Activated CD4-positive, CD25-positive, alpha-beta regulatory T cell (primary cell): ENCODE data around the gene SFRP5.

Source experiments
- DNase-seq, 4 experiments: peaks; one replicate each; lab custom pipeline; 2025; lab: John Stamatoyannopoulos, UW

SFRP5 gene

DNA sequence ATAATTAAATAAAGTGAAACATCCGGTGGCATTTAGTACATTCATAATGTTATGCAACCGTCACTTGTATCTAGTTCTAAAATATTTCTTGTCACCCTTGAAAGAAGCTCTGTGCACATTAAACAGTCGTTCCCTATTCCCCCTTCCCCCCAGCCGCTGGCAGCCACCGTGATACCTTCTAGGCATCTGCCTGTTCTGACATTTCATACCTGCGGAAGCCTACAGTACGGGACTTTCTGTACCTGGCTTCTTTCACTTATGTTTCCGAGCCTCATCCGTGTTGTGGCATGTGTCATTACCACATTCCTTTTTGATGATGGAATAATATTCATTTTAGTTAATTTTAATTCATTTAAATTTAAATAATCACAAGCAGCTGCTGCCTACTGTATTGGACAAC, 13.9 kb upstream of the SFRP5 start:
- no peak for DNase-seq

DNA sequence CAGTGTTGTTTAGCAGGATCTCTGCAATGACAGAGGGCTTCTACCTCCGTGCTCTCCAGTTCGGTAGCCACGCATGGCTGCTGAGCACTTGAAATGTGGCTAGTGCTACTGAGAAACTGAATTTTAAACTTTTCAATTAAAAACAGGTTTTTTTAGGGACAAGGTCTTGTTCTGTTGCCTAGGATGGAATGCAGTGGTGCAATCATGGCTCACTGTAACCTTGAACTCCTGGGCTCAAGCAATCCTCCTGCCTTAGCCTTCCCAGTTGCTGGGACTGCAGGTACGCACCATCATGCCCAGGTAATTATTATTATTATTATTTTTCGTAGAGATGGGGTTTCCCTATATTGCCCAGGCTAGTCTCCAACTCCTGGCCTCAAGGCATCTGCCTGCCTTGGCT, 13.4 kb upstream of the SFRP5 start:
- DNase-seq = no peak

DNA sequence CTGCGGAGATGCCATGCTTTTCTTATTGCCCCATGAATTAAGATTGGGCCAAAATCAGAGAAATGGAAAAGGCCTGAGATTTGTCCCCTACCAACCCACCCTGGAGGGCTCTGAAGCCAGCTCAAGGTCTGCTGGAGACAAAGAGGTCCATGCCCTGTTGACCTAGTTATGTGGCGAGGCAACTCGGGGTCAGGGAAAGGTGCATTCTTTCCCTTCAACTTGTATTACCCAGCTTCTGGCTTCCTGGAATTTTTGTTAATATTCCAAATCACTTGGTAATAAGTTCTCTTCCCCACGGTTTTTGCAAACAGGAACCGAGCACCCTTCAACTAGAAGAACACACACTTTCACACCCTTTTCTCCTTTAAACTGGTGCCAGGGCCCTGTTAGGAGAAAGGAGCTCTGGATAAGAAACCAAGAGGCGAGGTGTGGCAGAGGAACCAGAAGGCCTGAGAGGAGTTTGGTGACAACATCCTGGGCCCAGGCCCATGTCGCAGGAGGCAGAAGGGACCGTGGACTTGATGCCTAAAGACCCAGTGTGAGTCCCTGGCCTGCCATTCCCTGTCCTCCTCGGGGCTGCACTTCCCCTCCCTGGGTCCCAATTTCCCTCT, 12.5 kb upstream of the SFRP5 start:
- no peak for DNase-seq

DNA sequence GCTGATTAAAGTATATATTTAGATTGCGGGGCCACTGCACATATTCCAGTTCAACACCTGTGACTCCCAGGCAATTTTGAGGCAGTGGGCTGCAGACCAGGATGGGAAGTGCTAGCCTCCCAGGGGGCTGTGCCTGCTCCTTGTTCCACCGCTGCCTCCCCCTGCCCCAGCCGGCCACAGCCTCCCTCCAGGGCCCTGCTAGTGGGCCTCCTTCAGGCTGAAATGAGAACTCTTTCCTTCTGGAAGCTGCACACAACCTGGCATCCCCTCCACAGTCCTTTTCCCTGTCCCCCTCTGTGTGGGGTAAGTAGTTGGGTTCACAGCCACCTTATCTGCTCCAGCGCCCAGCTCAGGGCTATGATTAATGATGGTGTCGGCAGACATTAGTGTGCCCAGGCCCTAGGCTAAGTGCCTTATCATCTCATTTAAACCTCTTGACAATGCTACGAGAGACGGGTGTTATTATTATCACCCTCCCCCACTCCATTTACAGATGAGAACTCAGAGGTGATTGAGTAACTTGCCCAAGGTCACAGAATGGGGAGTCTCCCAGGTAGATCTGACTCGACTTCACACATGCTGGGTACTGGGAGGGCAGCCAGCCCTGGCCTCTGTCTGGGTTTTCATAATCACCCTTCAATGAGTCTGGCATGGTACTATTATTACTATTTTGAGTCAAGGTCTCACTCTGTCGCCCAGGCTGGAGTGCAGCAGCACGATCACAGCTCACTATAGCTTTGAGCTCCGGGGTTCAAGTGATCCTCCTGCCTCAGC, 10.8 kb upstream of the SFRP5 start:
- DNase-seq = no peak

DNA sequence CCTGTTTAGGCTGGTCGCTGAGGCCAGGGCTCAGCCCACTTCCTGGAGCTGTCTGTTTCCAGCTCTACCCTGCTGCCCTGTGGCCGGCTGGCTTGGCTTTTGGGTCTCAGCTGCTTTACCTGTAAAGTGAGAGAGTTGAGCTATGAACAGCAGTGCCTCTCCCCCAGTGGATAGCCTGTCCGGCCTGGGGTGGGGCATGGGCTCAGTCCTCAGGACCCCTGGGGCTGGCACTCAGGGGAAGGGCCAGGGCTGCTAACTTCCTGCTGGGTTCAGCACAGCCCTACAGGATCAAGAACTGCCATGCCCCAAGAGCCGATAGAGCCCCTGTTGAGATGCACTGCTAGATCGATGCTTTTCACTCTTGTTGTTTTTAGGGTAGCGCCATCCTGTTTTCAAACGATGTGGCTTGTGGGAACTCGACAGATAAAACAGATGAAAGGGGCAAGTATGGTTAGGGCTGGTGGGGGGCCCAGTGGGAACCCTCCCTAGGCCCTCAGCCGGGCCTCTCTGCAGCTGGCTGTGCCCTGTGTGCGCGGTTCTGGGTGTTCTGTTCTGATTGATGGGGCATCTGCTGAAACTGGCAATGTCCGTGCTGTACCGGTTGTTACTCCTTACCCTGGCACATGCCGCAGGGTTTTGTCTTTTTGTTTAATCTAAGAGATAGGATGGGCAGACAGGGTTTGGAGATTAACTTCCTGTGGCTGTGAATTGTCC, 10.0 kb upstream of the SFRP5 start:
- no peak for DNase-seq

DNA sequence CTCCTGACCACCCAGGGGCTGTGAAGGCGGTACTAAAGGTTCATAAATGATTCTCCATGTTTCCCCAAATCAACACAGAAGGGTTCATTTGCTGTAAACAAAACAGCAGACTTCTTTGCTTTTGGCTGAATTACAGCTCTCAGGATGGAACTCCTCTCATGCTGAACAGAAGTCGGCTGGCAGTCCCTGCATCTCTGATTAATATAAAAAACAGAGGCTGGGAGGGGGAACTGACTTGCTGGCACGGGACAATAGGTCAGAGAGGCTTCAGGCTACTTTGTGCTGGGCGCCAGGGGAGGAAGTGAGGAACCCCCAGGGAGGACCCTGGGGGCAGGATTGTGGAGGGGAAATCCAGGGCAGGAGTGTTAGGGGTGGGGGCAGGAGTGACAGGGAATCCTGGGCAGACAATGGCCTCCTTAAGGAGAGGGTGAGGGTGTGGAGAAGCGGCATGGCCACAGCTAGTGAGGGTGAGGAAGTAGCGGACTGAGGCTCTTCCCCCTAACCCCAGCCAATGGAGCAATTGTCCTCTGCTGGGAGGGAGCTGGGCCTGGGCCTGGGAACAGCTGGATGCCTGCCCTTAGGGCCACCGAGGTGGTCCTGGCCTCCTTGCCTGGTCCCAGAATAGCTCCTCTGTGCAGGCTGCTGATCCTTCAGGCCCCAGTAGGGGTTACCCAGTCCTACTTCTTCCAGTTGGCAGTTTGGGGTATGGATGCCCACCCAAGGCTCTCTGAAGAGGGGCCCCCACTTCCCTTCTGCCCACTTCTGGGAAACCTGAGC, 9.2 kb upstream of the SFRP5 start:
- DNase-seq = no peak

DNA sequence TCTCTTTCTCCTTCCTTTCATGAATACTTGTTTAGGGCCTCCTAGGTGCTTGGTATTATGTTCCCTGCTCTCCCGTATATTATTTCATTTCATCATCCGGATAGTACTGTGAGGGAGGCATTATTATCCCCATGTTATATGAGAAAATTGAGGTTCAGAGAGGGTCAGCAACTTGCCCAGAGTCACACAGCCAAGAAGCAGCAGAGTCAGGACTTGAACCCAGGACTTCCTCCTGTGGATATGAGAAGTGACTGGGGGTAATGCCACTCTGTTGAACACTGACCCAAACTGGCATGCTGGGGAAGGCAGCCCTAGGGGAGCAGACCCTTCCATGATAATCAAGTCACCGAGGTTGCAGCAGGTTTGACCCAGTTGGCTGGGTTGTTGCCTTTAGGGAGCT, 8.2 kb upstream of the SFRP5 start:
- DNase-seq = no peak

DNA sequence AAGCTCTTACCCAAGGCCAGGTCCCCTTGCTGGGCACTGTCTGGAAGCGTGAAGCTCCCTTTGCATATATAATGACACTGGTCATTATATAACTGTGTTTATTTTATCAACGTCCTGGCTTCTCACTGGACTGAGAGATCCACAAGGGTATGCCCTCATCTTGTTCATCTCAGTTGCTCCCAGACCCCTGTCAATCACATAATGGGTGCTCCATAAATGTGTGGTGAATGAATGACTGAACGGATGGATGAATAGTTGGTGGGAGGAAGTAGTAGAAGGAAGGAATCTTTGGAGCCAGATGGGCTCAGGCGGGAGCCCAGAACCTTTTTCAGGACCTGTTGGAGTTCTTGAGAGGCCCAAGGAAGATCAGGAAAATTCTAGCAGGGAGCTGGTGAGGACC, 7.7 kb upstream of the SFRP5 start:
- no peak for DNase-seq

DNA sequence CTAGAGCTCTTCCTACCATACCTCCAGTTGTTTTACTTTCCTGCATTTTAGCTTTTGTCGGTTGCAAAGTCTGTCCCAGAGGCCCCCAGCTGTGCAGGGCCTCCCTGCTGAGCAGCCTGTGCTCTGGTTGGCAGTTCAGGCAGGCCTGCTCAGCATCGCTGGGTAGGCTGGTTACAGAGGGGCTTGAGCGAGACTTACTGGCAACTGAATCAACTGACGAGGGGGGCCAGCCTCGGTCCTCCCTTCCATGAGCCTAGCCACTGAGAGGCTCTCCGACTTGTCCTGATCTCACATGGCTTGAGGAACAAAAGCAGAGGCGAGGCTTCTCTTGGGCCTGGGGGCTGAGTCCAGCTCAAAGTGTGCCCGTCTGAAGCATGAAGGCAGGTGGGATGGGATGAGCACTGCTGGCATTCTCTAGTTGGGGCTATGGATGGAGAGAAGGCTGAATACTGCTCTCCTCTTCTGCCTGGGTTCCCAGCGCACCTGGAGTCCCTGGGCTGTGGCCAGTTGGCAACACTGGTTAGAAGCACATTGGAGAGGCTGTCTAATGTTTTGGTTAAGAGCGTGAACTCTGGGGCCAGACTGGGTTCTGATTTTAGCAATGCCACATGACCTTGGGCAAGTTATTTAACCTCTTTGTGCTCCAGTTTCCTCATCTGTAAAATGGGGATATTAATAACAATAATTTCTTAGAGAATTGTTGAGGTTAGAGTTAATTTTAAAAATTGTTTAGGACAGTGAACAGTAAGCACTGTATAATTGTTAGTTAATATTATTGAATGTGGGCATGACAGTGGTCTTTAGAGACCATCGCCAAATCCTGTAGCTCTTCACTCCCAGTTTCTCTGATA, 6.9 kb upstream of the SFRP5 start:
- DNase-seq = no peak

DNA sequence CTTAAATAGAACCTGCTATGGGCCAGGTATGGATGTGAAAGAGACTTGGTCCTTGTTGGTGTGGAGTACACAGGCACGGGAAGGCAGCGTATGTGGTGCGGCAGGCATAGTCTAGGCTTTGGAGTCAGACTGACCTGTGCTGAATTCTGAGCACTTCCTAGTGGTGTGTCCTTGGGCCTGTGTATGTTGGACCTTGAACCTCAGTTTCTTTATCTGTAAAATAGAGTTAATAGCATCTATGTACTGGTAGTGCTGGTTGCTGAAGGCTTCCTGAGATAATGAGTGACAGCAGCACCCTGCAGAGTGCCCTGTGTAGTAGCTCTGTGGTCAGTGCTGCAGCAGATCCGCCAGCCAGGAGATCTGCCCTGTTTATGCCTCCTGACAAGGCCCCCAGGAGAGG, 5.3 kb upstream of the SFRP5 start:
- DNase-seq = no peak

DNA sequence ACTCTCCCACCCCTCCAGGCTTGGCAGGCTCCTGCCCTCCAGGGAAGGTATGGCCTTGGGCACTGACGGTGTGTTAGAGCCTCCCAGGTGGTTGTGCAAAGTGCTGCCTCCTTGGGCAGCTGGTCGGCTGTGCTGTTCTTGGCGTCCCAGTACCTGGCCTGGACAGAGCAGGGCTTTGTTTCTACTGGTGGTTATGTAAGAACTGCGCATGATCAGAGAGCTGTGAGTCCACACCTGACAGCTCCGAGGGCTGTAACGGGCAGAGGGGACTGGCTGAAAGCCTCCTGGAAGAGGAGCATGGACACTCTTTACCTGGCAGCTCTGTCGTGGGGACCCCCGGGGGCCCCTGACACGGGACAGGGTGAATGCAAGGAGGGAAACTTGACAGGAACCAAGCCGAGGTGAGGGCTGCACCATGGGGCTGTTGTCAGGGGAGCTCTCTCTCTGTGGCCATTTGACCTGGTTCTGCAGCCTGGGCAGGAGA, 3.1 kb upstream of the SFRP5 start:
- DNase-seq = no peak

DNA sequence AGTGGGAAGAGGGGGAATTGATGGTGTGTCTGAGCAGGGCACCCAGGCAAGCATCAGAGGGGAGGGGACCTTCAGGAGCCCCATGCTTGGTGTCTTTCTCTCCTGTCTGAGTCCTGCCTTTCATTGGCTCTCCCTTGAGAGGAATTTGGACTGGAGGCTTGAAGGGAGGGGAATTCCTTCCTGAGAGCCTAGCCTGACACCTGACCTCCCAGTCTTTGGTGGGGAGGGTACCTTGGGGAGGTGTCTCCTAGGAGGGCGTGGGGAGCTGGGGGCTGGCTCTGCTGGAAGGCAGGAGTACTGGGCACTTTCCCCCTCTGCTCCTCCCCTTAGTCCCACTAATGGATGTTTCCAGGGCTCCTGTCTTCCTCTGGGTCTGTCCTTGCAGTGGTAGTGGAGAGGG, 1.3 kb upstream of the SFRP5 start:
- DNase-seq = no peak

DNA sequence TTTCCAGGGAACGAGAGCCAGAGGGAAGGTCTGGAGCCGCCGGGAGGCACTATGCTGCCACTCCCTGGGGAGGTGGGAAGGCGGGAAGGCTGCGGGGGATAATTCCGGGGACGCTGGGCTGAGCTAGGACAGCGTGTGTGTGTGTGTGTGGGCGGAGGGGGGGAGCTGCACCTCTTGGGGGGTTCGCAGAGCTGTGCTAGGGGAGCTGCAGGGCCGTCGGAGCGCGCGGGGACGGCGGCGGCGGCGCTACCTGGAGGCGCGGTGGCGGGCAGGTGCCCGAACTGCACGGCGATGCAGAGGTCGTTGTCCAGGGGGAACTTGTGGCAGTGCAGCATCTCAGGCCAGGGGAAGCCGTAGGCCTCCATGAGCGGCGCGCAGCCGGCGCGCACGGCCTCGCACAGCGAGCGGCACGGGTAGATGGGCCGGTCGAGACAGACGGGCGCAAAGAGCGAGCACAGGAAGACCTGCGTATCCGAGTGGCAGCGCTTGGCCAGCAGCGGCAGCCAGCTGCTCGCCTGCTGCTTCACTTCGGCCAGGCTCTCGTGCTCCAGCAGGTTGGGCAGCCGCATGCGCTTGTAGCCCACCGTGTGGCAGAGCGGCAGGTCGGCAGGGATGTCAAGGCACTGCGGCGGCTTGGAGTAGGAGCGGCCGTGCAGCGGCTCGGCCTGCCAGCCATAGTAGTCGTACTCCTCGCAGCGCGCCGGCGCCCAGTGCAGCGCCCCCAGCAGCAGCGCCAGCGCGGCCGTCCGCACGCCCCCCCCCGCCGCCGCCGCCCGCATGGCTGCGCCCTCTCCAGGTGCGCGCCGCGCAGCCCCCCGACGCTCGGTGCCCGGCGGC, 526 bp downstream of the SFRP5 start:
- DNase-seq = no peak

DNA sequence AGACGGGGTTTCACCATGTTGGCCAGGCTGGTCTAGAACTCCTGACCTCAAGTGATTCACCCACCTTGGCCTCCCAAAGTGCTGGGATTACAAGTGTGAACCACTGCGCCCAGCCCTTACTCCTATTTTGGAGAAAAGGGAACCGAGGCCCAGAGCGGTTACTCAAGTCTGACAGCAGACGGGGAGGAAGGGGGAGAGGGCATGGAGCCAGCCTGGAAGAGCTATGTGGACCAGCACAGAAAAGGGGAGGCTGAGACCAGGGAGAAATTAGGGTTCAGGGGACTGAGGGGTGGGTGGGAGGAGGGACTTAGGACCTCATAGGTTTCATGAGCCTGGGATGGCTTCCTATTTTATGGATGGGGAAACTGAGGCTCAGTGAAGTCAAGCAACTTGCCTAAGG, 1.5 kb downstream of the SFRP5 start:
- no peak for DNase-seq

DNA sequence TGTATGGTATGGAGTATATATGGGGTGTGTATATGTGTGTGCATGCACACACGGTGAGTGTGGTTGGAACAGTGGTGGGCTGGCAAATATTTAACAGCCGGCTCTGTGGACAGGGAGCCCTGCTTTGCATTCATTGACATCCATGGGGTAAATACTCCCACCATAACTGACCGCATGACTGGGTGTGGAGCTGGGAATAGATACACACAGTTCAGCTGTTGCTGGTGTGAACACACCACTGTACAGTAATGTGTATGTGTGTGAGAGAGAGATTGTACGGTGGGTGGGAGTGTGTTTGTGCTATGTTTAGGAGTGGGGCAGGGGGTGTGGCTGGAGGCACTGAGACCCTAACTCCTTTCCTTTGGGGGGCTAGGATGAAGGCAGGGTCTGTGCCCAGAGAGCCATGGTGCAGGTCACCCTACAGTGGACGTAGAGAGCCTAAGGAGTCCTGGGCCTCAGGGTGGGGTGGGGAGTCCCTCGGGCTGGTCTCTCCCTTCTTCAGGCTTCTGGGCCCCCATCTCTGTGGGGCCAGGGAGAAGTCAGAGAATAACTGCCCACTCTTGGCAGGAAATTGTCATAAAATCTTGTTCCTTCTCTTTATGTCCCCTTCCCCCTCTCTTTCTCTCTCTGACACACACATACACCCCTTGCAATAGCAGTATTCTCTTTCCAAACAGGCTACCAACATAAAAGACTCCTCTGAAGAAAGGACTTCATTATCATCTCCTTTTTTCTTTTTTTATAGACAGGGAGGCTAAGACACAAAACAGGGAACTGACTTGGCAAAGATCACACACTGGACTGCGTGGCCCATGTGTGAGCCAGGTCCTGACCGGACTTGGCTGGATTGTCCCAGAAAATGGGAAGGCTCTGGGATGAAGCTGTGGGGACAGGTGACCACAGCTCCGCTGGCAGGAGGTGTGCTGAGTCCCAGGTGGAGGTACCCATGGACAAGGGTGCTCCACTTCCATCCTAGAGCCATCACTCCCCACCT, 3.2 kb downstream of the SFRP5 start:
- DNase-seq = no peak

DNA sequence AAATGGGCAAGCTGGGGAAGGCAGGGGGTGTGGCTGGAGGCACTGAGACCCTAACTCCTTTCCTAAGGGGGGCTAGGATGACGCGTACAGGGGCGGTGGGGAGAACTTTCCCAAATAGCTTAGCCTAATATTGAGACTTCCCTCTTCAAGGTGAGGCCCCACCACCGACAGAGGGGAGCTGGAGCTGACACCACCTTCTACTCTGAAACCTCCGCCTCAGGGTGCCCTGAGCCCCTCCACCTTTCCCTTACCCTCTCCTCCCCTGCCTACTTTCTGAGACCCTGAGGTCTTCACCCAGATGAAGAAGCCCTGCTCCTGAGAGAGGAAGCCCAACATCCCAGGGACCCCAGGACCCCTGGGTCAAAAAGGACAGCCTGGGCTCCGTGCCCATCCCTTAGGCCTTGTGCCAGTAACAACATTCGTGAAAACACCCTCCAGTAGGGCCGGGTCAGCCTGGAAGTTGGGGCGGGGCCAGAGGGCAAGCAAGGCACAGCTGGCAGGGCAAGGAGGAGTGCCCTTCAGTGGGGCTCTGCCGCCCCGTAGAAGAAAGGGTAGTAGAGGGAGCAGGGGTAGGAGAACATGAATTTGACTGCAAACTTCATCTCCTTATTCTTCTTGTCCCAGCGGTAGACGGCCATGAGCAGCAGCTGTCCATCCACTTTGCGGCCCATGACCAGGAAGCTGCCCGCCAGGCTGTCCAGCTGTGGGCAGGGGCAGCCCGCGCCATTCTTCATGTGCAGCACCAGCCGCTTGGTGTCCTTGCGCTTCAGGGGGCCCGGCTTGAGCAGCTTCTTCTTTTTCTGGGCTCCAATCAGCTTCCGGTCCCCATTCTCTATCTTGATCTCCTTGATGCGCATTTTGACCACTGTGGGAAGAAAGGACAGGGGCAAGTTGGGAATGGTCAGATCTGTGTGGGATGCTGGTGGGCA, 4.5 kb downstream of the SFRP5 start:
- DNase-seq = no peak

DNA sequence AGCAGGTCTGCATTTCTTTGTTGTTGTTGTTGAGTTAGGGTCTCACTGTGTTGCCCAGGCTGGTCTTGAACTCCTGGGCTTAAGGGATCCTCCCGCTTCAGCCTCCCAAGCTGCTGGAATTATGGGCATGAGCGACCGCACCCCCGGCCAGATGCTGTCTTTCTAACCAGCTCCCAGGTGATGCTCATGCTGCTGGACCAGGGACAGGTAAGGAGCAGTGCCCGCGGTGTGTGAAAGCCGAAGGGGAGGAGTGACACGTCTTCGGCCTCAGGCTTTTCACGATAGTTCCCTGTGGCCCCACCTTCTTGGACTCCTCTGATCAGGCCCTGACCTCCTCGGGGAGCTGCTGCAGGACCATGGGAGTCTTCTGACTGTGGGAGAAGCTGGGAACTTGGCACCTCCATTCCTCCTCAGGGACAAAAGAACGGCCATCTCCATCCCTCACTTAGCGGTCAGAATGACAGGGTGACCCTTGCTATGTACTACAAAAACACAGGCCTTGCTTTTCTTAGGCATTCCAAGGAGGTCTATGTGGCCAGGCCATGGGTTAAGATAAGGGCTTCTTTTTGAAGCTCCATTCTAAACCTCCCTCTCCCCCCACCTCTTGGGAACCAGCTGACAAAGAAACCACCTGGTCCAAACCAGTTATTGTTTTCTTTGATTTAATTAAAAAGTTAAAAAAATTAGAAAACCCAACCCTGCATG, 5.5 kb downstream of the SFRP5 start:
- no peak for DNase-seq

DNA sequence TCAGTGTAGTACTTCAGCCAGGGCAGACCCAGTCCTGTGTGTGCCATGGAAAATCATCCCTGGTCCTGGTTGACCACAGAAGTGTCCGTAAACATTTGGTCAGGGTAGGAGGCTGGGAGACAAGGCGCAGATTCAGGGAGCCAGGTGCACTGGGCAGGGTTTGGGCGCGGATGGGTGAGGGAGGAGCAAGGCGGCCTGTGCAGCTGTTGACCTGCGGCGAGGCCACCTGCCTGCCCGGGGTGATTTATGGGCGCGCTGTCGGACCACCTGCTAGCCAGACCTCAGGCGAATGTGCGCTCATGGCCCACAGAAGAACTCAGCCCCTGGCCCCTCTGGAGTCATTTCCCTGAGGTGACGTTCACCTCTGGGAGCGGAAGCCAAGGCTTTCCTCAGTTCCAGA, 6.6 kb downstream of the SFRP5 start:
- no peak for DNase-seq
